ENCODE measurements around the gene ATP8A1.
A peak's percentile ranks its signal among the peaks of the same experiment; 100 is the strongest.
"Not testable (repeated sequence)": the region's sequence is repeated elsewhere in the genome, so short reads cannot be mapped to it uniquely, and the experiment has no call there.

Gene ATP8A1

DNA sequence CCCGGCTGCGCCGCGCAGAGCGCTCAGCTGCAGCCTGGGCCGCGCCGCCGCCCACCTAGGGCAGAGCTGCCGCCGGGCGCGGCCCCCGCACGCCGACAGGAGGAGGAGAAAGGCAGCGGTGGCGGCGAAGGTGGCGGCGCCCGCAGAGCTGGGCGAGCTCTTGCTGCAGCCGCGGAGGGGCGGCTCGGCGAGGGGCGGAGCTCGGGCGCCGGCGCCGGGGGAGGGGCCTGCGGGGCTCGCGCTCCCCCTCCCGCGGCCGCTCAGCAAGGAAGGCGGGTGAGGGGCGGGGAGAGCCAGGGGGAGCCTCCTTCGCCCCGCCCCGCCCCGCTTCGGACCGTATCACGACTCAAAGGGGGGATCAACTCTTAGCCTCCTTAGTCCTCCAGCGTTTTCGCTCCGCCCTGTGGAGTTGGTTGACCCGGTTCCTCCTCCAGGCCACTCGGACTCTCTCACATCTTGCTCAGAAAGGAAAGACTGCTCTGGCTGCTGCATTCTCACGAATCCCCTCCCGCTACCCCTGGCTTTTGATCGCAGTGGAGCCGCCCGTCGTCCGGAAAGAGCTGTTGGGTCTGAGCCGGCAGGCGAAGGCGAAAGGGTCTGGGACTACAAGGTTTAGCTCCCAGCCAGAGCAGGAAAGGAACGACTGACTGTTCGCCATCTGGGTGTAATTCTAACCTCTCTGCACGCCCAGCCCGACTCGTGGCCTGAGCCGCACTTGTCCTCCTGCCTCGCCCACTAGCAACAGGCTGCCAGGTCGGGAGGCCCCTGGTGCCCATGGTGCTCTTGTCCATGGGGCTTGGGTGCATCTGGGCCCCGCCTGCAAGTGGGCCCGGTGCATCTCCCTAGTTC, at the start of gene ATP8A1:
Gene ATP8A1, minus strand, starts transcription at position 162 of the 849 bp plus-strand sequence. CDS start 232 bp downstream, outside the sequence.
- DNase-seq: peak; percentile 92 to 93

DNA sequence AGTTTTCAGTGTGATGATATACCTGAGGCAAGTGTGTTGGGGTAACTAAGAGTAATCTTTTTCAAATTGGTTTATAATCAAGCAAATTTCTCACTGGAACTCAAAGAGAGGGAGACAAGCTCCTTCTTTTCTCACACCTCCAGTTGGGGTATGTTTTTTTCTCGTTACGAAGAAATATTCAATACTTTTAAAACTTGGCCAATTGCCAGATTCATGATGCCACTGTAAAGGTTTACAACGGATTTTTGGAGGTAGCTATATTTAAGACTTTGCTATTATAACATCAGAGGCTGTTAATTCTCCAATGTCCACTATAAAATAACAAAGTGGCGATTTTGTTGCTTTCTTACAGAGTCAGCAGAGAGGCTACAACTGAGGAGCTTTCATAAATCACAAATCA, 49.2 kb upstream of the ATP8A1 start:
- DNase-seq: no peak

DNA sequence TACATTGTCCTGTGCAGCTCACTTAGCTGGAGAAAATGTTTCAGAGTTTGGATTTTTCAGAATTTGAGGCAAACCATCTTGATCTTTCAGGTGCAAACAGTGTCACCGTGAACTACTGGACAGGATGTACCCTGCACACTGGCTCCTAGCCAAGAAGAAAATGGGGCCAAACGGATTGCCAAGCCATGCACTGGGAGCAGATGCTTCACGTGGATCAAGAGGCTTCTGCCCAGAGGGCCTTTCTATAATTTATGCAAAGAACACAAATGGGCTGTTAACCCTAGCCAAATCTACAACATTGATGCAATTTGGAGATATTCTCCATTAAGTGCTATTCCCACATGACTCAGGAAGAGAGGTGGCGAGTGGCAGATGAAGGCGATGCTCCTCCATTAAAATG, 46.9 kb upstream of the ATP8A1 start:
- no peak for DNase-seq

DNA sequence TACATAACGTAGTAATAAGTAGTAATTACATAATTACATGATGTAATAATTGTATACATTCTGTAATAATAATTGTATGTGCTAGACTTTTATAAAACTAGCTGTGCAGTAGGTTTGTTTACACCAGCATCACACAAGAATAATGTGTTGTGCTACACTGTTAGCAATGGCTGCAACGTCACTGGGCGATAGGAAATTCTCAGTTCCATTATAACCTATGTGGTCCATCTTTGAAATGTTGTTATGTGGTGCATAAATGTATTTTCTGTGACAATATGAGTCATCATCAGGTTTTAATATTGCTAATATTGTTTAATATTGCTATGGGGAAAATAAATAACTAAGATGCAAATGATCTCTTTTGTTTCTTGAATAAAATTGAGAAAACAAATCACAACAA, 46.0 kb upstream of the ATP8A1 start:
- no peak for DNase-seq

DNA sequence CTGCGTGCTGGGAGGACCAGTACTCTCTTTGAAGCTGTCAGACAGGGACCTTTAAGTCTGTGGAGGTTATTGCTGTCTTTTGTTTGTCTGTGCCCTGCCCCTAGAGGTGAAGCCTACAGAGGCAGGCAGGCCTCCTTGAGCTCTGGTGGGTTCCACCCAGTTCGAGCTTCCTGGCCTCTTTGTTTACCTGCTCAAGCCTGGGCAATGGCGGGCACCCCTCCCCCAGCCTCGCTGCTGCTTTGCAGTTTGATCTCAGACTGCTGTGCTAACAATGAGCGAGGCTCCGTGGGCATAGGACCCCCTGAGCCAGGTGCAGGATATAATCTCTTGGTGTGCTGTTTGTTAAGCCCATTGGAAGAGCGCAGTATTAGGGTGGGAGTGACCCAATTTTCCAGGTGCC, 44.9 kb upstream of the ATP8A1 start:
- DNase-seq: peak in 1 of 2 donors; percentile 19

DNA sequence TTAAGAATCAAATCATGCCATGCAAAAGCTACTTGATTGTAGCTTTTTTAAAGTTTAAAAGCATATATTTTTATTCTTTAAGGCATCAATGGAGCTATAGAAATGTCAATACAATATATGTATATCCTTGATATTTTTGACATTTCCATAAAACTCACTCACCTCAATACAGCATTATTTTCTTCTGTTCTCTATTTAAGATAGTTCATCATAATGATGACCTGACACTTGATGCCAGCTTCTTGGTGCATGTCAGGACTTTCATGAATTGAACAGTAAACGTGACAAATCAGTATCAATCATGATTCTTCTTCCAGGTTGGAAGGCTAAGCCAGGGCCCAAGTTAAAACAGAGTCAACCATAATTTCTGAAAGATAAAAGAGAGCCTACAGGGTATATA, 33.6 kb upstream of the ATP8A1 start:
- no peak for DNase-seq

DNA sequence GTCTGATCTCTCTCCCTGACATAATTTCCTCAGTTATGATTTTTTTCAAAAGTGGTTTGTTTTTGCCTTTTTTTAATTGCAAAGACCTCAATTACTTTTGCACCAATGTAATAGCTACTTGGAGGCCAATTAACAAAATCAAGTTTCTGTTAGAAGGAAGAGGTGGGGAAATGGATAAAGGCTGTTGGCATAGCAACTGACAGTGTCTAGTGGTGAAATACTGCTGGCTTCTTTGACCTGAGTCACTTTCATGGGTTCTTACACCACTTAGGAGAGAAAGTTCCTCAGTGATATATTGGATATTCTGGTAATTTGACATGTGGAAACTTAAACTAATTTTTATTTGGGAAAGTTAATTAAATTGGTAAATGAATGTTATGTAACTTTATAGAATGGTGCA, 26.5 kb upstream of the ATP8A1 start:
- no peak for DNase-seq

DNA sequence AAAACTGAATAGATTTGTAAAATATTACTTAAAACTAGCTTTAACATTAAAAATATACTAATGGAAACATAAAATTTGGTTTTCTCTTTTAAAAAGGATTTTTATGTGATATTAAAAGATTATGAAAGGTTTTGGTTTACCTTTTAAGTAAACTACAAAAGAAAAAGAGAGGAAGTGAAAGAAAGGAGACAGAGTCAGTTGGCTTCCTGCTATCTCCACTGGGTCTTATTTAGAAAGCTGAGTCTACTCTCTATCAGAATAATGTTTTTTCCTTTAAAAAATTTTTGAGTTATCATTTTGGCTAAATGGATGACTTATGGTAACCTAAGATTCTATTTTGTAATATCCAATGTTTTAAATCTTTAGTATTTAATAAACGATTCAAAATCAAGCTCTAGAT, 21.6 kb upstream of the ATP8A1 start:
- DNase-seq: no peak

DNA sequence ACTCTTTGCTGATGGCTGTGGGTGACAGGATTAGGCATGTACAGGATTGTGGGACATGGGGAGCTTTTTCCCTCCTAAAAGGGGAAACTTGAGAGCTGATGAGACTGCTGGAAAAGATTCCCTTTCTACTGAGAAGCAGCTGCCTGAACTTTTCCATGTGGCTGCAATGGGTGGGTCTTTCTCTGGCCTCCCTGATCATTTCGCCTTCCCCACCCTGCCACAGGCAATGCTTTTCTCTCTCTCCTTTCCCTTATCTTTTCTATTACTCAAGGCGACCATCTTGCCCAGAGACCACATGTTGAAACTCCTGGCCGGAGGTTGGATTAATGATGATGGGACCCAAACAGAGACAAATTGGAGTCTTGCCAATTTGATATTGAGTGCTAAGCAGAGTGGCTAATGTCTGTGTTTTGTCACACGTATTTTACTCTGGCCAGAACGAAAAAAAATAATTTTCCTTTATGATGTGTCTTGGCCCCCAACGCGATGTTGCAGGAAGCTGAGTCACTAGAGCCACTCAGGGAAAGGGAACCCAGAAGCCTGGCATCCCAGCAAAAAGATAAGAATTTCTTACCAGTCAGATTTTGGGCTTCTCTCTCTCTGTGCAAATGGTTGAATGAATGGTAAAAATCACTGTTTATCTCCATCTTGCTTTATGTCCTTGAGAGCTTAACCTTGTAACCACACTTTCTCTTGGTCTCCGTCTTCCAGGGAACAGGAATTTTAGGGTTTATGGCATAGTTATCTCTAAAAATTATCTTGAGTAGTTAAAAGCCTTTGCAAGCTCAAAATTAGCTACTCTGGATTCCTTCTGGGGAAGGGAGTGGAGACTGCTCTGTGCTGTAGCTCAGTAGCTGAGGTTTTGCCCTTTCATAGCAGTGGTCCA, 19.4 kb upstream of the ATP8A1 start:
- no peak for DNase-seq

DNA sequence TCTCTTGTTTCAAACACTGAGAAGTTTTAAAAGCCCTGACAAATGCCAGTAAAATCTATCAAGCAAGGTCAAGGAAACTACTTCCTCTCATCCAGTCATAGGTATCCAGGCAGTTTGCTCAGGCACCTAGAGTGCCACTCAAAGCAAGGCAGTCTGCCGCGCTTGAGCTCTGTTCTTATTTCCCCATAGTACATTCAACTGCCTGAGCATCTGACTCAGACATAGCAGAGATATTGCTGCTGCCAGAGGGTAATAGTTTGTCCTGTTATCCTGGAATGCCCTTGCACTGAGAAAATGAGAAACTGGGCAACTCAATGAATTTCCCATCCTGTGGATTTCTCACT, 16.1 kb upstream of the ATP8A1 start:
- DNase-seq: no peak

DNA sequence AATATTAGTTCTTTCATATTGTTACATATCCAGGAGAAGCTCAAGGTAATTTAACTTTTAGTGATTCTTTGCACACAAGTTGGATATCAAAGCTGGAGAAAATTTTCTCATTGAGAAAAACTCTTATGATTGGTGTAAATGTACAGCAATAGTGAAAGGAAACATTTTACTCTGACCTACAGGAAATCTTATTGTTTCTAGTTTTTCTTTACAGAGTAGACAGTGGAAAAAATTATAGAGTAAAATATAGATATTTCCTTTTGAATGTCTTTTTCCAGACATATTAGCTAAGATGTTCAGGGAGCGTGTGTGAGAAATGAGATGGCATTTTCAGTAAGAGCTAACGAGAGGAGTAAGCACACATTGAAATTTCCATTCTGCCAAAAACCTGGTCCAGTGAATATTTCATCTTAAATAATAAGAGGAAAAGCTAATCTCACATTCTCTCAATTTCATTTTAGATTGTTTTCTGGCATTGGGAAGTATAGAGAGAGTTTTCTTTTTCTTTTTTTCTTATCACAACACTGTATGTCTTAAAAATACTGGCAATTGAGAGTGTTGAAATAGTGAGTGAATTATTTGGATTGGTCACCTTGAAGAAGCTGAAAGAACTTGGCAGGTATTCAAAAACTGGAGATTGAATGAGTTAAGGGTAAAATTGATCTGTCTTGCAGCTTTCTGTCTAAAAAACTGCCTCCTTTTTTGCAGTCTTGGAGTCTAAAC, 15.6 kb upstream of the ATP8A1 start:
- no peak for DNase-seq

DNA sequence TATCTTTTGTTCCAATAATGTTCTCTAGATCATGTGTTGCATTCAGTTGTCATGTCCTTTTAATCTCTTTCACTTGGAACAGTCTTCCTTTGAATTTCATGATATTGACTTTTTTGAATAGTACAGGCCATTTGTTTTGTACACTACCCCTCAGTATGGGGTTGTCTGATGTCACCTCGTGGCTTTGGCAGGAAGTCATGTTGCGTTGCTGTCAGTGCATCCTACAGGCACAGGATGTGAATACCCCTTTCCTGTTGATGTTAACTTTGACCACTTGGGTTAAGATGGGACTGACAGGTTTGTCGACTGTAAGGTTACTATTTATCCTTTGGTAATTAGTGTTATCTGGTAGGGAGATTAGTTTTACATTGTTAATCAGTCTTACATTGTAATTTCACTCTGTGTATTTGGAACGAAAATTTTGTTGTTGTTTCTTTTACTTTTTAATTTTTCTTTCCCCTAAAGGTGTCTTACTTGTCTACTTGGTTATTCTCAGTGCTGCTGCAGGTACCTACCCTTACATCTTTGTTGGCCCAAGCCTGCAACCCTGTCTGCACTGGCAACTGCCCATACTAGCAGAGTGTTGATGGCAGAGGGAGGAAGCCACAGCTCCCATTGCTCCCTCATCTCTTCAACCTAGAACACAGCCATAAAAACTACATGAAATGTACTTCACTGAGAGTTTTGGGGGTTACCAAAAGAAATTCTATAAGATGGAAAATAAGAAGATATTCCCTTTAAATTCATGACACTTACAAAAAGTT, 14.7 kb upstream of the ATP8A1 start:
- DNase-seq: peak; percentile 51 to 67

DNA sequence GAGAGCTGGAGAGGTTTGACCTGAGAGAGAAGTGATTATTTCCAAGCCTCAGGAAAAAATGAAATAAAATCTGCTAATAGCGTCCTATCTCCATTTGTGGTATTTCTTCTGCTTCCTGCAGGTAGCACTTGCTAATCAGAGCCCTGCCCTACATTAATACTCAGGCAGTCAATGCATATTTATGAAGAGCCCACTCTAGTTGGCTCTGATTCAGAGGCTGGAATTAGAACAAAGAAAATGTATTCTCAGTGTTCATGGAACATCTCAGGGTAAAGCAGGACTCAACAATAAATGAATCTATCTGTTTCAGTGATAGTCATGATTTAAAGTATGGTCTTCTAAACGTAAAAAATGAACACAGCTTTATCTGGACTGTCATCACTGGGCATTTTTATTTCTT, 1.4 kb upstream of the ATP8A1 start:
- no peak for DNase-seq

DNA sequence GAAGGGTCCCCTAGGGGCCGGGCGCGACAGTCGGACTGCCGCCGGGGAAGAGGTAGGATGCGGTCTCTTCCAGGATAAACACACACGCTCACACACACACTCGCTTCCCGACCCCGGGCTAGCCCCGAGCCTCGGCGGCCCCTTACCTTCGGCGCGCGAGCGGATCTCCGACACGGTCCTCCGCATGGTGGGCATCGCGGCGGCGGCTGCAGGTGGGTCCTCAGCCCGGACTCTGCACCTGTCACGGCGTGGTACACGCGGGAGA, 294 bp downstream of the ATP8A1 start:
- DNase-seq: no peak

DNA sequence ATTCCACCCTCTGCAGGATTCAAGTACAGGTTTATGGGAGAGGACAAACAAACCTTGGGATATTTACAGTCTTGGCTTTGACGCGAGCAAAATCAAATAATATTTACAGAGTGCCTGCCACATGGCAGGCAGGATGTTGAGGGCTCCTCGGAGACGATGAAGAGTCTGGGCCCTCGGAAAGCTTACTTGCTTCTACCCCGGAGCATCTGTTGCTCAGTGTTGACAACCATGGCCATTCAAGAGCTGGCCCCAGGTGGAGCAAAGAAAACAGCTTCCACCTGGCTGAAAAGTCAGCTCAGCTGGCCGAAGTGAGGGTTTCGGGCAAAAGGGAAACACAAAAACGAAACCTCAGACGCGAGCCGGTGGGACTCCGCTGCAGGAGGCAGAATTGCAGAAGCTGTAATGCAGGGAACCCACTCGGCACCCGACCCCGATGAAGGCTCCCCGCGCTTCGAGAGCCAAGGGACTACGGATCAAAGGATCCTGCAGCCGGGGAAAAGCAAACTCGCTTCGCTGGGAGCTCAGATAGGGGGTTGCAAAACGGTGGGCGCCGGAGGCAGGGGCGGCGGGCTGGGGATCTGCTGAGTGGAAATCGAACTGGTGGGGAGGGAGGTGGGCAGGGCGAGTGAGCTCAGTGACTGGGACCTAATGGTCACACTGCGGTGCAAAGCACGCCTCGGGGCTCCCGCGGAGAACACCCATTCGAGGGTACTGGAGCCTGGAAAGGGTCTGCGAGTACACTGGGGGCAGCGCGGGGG, 805 bp downstream of the ATP8A1 start:
- DNase-seq: peak; percentile 36 to 47

DNA sequence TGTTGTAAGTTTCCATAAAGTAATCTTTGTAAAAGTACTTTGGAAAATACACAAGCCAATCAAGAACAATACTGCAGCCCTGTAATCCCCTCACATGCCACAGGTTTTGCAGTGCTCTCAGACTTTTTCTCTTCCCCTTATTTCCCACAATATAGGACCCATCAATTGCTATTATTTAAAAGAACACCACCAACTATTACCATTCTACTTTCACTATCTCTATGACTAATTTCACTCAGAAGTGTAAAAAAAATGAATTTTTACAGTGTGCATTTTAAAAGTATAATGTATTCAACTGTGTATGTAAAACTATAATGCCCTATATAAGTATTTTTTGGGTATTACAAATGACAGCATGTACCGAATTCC, 1.7 kb downstream of the ATP8A1 start:
- DNase-seq: no peak

DNA sequence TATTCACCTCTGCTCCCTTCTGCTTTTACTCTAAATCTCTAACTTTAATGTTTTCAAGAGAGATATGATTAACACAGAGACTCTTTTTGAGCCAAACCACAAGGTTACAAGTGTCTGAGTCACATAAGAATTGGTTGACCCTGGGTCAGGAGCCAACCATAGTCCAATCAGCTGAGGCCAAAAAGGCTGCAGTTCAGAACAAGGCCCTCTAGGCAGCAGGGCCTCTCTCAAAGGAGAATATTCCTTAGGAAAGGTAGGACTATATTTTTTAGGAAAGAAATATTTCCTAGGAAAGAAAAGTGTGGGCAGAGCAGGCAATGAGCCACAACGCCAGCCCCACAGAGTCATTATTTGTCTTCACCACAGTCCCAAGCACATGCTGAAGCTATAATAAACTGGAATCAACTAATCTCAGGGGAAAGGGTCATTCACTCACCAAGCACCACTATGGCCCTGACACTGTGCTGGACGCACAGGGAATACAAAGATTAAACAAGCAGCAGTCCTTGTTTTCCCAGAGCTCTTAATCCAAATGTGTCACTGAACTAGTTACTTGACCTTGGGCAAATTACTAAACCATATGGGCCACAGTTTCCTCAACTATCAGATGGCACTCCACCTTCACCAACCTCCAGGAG, 2.2 kb downstream of the ATP8A1 start:
- no peak for DNase-seq

DNA sequence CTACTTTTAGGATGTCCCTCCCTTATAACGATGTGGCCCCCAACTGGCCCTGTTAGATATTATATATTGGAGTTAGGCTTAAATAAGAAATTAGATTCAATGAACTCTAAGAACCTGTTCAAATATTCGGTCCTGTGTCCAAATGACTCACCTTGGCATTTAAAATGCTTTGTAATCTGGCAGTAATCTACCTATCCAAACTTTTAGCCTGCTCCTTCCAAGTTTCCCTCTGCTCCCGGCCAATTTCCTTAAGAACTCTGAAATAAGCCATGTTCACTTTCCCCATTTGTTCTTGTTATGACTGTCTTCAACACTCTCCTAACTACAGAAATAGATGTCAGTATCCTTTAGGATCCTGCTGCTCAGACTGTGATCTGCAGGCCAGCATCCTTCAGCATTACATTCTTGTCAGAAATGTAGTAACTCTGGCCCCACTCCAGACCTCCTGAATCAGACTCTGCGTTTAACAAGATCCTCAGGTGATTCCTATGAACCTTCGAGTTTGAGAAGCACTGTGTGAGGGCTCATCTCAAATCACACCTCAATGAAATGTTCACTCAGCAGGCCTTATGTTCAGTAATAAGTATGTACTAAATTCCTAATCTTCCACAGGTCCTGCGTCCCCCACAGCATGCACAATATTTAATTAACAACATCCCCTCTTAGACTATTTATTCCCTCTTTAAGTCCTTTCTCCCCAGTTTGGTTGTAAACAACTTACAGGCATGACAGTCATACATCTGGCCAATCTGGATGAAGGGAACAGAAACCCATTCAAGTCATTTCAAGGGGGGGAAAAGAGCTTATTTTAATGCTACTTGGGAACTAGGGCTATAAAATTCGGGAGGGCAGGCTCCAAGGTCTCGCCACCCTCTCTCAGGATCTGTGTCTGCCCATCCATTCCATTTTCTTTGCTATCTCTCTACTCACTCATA, 3.0 kb downstream of the ATP8A1 start:
- DNase-seq: no peak

DNA sequence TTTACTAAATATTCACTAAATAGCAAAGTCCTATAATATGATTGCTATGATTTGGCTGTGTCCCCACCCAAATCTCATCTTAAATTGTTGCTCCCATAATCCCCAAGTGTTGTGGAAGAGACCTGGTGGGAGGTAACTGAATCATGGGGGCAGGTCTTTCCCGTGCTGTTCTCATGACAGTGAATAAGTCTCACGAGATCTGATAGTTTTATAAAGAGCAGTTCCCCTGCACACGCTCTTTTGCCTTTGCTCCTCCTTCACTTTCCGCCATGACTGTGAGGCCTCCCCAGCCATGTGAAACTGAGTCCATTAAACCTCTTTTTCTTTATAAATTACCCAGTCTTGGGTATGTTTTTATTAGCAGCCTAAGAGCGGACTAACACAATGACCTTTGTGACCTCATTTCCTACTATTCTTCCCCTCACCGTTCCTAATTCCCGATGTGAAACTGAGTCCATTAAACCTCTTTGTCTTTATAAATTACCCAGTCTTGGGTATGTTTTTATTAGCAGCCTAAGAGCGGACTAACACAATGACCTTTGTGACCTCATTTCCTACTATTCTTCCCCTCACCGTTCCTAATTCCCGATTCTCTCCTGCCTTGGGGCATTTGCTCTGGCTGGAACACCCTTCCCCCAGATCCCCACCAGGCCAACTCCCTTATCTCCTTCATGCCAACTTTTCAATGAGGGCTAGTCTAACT, 4.2 kb downstream of the ATP8A1 start:
- DNase-seq: not testable (repeated sequence)

DNA sequence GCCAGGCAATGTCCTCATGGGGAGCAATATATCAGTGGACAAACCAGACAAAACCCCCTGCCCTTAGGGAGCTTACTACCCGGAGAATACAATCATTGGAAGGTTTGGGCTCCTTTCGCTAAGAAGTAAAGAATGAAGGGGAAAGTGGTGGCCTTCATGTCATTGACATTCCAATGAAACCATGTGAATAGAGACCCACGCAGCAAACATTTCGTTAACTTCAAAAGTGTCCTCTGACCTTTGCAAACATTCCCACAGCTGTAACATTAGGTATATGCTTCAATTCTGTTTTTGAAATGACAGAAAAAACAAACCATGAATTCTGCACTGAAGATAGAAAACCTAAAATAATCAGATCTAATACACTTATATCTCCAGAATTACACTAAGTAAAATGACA, 7.0 kb downstream of the ATP8A1 start:
- DNase-seq: no peak

Measured in CD4-positive, alpha-beta T cell treated with Interferon alpha-2 for 1 hour (primary cell).